GM10248 (cell line): ENCODE data around the gene KRTAP5-3.
A peak's percentile ranks its signal among the peaks of the same experiment; 100 is the strongest.

Source experiments
- CTCF ChIA-PET: fragments of 300-600 bp; sonication (Branson Sonifier 250); formaldehyde crosslinking; extraction: SDS; loops from one replicate; lab custom pipeline; 2021; ENCODE audit warnings: antibody characterized with exemption; lab: Yijun Ruan, JAX
- POLR2A ChIA-PET: fragments of 350-650 bp; sonication (Branson Sonifier 250); formaldehyde crosslinking; extraction: SDS; loops from one replicate; lab custom pipeline; 2020; ENCODE audit warnings: antibody characterized with exemption; lab: Yijun Ruan, JAX
- DNase-seq: peaks from one replicate; pipeline ENCODE4 v3.0.0; 2012; ENCODE audit errors: extremely low spot score
- CTCF ChIP-seq: IDR thresholded peaks from 2 replicates; pipeline ENCODE4 v1.5.1; 2012; ENCODE audit warnings: mild to moderate bottlenecking, low read depth; ENCODE audit errors: extremely low read depth, missing control alignments, control extremely low read depth

The KRTAP5-3 gene

GRCh38 chr11:1653541-1654387, 45.5 kb upstream of the KRTAP5-3 start:
- no peak for DNase-seq
- ChIA-PET CTCF (interaction anchor here (1.0 to 7.6 kb wide), 23 partner anchors 13 to 499 kb away, joined by 3 to 107 read pairs (median 6); partner anchors contain the start of genes KRTAP5-5, KRTAP5-6 and SYT8), POLR2A (no interaction called here)
- no peak for TF ChIP-seq CTCF

- peak; percentile 97 for TF ChIP-seq CTCF
- peak; percentile 90 for DNase-seq
- ChIA-PET POLR2A (no interaction called here), CTCF (interaction anchor here (0.6 to 7.6 kb wide), 55 partner anchors 12 to 644 kb away, joined by 3 to 107 read pairs (median 5); partner anchors contain the start of genes KRTAP5-5, KRTAP5-6, SYT8 and TNNI2)
Measured at GRCh38 chr11:1652771-1653540, 44.7 kb upstream of the KRTAP5-3 start.

GRCh38 chr11:1652442-1652770, 44.1 kb upstream of the KRTAP5-3 start:
- ChIA-PET POLR2A (no interaction called here), CTCF (interaction anchor here (0.6 to 7.6 kb wide), 54 partner anchors 12 to 506 kb away, joined by 3 to 107 read pairs (median 5); partner anchors contain the start of genes KRTAP5-5, KRTAP5-6, SYT8 and TNNI2)
- no peak for DNase-seq
- TF ChIP-seq CTCF, result no peak

- ChIA-PET CTCF (interaction anchor here (0.6 to 7.6 kb wide), 54 partner anchors 11 to 506 kb away, joined by 3 to 107 read pairs (median 5); partner anchors contain the start of genes KRTAP5-5, KRTAP5-6, SYT8 and TNNI2), POLR2A (no interaction called here)
- no peak for DNase-seq
- no peak for TF ChIP-seq CTCF
Measured at GRCh38 chr11:1652026-1652425, 43.8 kb upstream of the KRTAP5-3 start.

- ChIA-PET CTCF (interaction anchor here (0.5 to 7.6 kb wide), 7 partner anchors 11 to 499 kb away, joined by 4 to 107 read pairs (median 33); partner anchors contain the start of gene SYT8), POLR2A (no interaction called here)
- no peak for TF ChIP-seq CTCF
- DNase-seq, result no peak
Measured at GRCh38 chr11:1651411-1651980, 43.2 kb upstream of the KRTAP5-3 start.

- ChIA-PET POLR2A (no interaction called here), CTCF (interaction anchor here (0.5 to 7.6 kb wide), 7 partner anchors 10 to 500 kb away, joined by 4 to 107 read pairs (median 33); partner anchors contain the start of gene SYT8)
- DNase-seq, result no peak
- TF ChIP-seq CTCF, result no peak
Measured at GRCh38 chr11:1650918-1651262, 42.6 kb upstream of the KRTAP5-3 start.
